Lower leg skin (tissue), 4 donors: ENCODE results near the gene GMEB2. TPM values are rescaled to one million over a fixed set of nuclear protein-coding genes. Genes with fewer than 3 reads are reported as not detected.
A peak's percentile ranks its signal among the peaks of the same experiment; 100 is the strongest.

ENCODE experiments used
- DNase-seq, 2 donors: peaks; one replicate each; pipeline ENCODE4 v3.0.0-alpha.2; 2019; ENCODE audit warnings: low spot score in 2 of 2
- H3K4me3 ChIP-seq: fragments of 200-600 bp; sonication (generic); 2 replicates; pipeline ENCODE4 v1.5.1; 2017; ENCODE audit warnings: mild to moderate bottlenecking, low read depth; ENCODE audit not compliant: poor library complexity, severe bottlenecking
- CTCF ChIP-seq, 3 donors: fragments of 450-650 bp; IDR thresholded peaks; one replicate each; pipeline ENCODE4 v1.5.1; 2016; ENCODE audit warnings: antibody characterized with exemption in 3 of 3, mild to moderate bottlenecking in 3 of 3, moderate library complexity in 2 of 3
- POLR2A ChIP-seq, 2 donors: fragments of 450-650 bp; IDR thresholded peaks; one replicate each; pipeline ENCODE4 v1.6.1; 2016 to 2017; ENCODE audit warnings: antibody characterized with exemption in 2 of 2, mild to moderate bottlenecking in 1 of 2, moderate library complexity in 1 of 2
- WGBS, 2 donors: methylation state at CpG; one replicate each; pipeline ENCODE4 v1.1.5; 2018; 5-methylcytosine and 5-hydroxymethylcytosine counted together
- intact Hi-C: fragments of 100-400 bp; cut with DNase I; formaldehyde crosslinking; loops from one replicate; pipeline ENCODE4 v1.15.0; 2023; ENCODE audit warnings: low total_unique reads
- total RNA-seq, 4 donors: library from RNA; depleted of rRNA; stranded (reverse); fragments of >200 nt; gene quantifications; one replicate each; pipeline ENCODE4 v1.1.0, GENCODE V29; 2016

The GMEB2 gene
- total RNA-seq, 4 donors from 2014 or later = 11.9 to 18.3 (median 13.7) TPM

- no peak for DNase-seq
- WGBS, 2 donors = 2 to 3% methylated on average over 19 to 25 of the region's 25 CpGs
- intact Hi-C loops = no loop called here
- TF ChIP-seq CTCF (IDR thresholded peaks at IDR 0.05) = no peak
- TF ChIP-seq POLR2A (IDR thresholded peaks at IDR 0.05) = no peak
- H3K4me3 ChIP-seq = peak overlapping the region; percentile 78
These were observed 31.9 kb upstream of the GMEB2 start for GRCh38 chr20:63658749-63659187.

GRCh38 chr20:63657937-63658748 lies 31.2 kb upstream of the GMEB2 start, which contains the start of gene RTEL1:
TSS of gene RTEL1 (plus strand) at chr20:63658312. CDS start at chr20:63659403, 1,091 bp downstream.
- intact Hi-C loops = no loop called here
- H3K4me3 ChIP-seq = peak within 1 kb of the TSS; percentile 78
- DNase-seq = peak; percentile 88 to 98
- 1 to 2% methylated on average over 56 to 72 of the region's 73 CpGs for WGBS, 2 donors
- TF ChIP-seq POLR2A (IDR thresholded peaks at IDR 0.05) = no peak
- TF ChIP-seq CTCF (IDR thresholded peaks at IDR 0.05) = no peak

- whole genome bisulfite sequencing, 2 donors = 33 to 48% methylated on average over 21 to 25 of the region's 31 CpGs
- DNase-seq = peak in 1 of 2 donors; percentile 79
- intact Hi-C loops = no loop called here
- TF ChIP-seq POLR2A (IDR thresholded peaks at IDR 0.05) = no peak
- TF ChIP-seq CTCF (IDR thresholded peaks at IDR 0.05) = no peak
- H3K4me3 ChIP-seq = peak overlapping the region; percentile 19
These were observed 30.5 kb upstream of the GMEB2 start for GRCh38 chr20:63657260-63657936.

GRCh38 chr20:63656451-63656850 lies 29.6 kb upstream of the GMEB2 start:
- TF ChIP-seq POLR2A (IDR thresholded peaks at IDR 0.05) (no peak), CTCF (IDR thresholded peaks at IDR 0.05) (no peak)
- no peak overlapping the region for H3K4me3 ChIP-seq
- WGBS, 2 donors = 82 to 95% methylated on average over 3 of the region's 3 CpGs
- intact Hi-C loops = no loop called here
- no peak for DNase-seq

GRCh38 chr20:63655249-63655648 lies 28.3 kb upstream of the GMEB2 start:
- H3K4me3 ChIP-seq = no peak overlapping the region
- TF ChIP-seq CTCF (IDR thresholded peaks at IDR 0.05) (no peak), POLR2A (IDR thresholded peaks at IDR 0.05) (no peak)
- intact Hi-C loops = no loop called here
- DNase-seq = peak in 1 of 2 donors; percentile 83
- WGBS, 2 donors = 43 to 53% methylated on average over 2 to 4 of the region's 4 CpGs
